Left ventricle myocardium inferior (tissue), 1 donor: ENCODE data around the gene TBATA. TPM values are rescaled to one million over a fixed set of nuclear protein-coding genes. Genes with fewer than 3 reads are reported as not detected.

Experiments used
- DNase-seq: peaks from one replicate; pipeline ENCODE4 v3.0.0-alpha.2; 2020
- H3K27ac ChIP-seq: fragments of 200-600 bp; replicated peaks from 2 replicates; pipeline ENCODE4 v1.8.0; 2021
- H3K27me3 ChIP-seq: fragments of 200-600 bp; 2 replicates; pipeline ENCODE4 v1.8.0; 2021; ENCODE audit warnings: low read depth
- H3K36me3 ChIP-seq: fragments of 200-600 bp; 2 replicates; pipeline ENCODE4 v1.8.0; 2021
- H3K4me1 ChIP-seq: fragments of 200-600 bp; 2 replicates; pipeline ENCODE4 v1.8.0; 2021
- H3K4me3 ChIP-seq: fragments of 200-600 bp; 2 replicates; pipeline ENCODE4 v1.8.0; 2021; ENCODE audit warnings: mild to moderate bottlenecking, moderate library complexity
- H3K9me3 ChIP-seq: fragments of 200-600 bp; replicated peaks from 2 replicates; pipeline ENCODE4 v1.8.0; 2021
- intact Hi-C: fragments of 100-400 bp; cut with micrococcal nuclease; formaldehyde crosslinking; loops from one replicate; pipeline ENCODE4 v1.11.0; 2022
- total RNA-seq: library from RNA; stranded (reverse); fragmentation: NEBNext Ultra II Directional; extraction: Animal tissue kit (Norgen Biotek cat#: 25700); gene quantifications from one replicate; pipeline ENCODE4 v1.2.1, GENCODE V29; 2021
- TF ChIP-seq, protein P1 (sequence below): fragments of 200-600 bp; IDR thresholded peaks from 2 replicates; pipeline ENCODE4 v1.8.0; 2021; ENCODE audit warnings: antibody characterized with exemption, mild to moderate bottlenecking, borderline replicate concordance
- donor health status: DM: no; HTN: yes; CAD: no; lungs with severe emphysema.

The TBATA gene
- total RNA-seq, 1 donor from 2014 or later, result not detected

DNA sequence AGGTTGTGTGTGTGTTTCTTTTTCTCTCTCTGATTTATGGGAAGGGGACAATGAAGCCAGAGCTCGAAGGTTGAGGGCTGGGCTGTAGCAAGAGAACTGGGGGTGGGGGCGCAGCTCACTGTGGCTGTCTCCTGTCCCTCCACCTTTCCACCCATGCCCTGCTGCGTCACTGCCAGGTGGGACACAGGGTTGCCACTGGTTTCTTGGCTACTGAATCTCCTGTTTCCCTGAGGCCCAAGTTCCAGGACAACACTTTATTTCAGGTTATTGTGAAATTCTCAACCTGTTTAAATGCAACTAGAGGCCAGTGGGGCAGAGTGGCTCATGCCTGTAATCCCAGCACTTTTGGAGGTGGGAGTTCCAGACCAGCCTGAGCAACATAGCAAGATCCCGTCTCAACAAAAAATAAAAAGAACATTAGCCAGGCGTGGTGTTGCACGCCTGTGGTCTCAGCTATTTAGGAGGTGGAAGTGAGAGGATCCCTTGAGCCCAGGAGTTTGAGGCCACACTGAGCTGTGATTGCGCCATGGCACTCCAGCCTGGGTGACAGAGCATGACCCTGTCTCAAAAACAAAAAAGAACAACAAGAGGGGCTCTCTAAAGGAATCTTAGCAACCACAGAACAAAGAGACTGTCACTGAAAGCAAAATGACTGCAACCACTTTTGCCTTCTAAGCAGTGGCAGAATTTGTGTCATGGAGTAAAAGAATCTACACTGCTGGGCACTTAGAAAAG, 22.6 kb downstream of the TBATA start:
- intact Hi-C loops, result no loop called here

DNA sequence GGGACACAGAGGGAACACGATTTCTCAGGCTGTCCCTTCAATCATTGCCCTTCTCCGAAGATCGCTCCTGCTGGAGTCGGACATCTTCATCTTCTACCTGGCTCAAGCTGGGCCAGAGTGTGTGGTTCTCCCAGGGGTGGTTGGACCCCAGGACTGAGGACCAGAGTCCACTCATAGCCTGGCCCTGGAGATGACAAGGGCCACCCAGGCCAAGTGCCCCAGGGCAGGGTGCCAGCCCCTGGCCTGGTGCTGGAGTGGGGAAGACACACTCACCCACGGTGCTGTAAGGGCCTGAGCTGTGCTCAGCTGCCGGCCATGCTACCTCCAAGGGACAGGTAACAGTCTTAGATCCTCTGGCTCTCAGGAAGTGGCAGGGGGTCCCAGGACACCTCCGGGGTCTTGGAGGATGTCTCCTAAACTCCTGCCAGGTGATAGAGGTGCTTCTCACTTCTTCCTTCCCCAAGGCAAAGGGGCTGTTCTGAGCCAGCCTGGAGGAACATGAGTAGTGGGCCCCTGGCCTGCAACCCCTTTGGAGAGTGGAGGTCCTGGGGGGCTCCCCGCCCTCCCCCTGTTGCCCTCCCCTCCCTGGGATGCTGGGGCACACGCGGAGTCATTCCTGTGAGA, 23.3 kb downstream of the TBATA start:
- H3K27me3 ChIP-seq, result no peaks in the 10 kb centered on the region
- H3K9me3 ChIP-seq, result peaks cover 4% of the 10 kb centered on the region
- TF ChIP-seq, protein P1, sequence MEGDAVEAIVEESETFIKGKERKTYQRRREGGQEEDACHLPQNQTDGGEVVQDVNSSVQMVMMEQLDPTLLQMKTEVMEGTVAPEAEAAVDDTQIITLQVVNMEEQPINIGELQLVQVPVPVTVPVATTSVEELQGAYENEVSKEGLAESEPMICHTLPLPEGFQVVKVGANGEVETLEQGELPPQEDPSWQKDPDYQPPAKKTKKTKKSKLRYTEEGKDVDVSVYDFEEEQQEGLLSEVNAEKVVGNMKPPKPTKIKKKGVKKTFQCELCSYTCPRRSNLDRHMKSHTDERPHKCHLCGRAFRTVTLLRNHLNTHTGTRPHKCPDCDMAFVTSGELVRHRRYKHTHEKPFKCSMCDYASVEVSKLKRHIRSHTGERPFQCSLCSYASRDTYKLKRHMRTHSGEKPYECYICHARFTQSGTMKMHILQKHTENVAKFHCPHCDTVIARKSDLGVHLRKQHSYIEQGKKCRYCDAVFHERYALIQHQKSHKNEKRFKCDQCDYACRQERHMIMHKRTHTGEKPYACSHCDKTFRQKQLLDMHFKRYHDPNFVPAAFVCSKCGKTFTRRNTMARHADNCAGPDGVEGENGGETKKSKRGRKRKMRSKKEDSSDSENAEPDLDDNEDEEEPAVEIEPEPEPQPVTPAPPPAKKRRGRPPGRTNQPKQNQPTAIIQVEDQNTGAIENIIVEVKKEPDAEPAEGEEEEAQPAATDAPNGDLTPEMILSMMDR, result no peak
- no peak overlapping the region for H3K27ac ChIP-seq
- no peak overlapping the region for H3K4me3 ChIP-seq
- H3K4me1 ChIP-seq, result peaks cover 8% of the 10 kb centered on the region
- H3K36me3 ChIP-seq, result no peaks in the 10 kb centered on the region
- DNase-seq, result no peak
- intact Hi-C loops, result no loop called here

More for the DNA sequence above, 22.6 kb downstream of the TBATA start:
- no peak overlapping the region for H3K27ac ChIP-seq
- TF ChIP-seq, protein P1, result no peak
- no peaks in the 10 kb centered on the region for H3K27me3 ChIP-seq
- no peaks in the 10 kb centered on the region for H3K36me3 ChIP-seq
- H3K9me3 ChIP-seq, result peaks cover 4% of the 10 kb centered on the region
- DNase-seq, result no peak
- peaks cover 8% of the 10 kb centered on the region for H3K4me1 ChIP-seq
- H3K4me3 ChIP-seq, result no peak overlapping the region

DNA sequence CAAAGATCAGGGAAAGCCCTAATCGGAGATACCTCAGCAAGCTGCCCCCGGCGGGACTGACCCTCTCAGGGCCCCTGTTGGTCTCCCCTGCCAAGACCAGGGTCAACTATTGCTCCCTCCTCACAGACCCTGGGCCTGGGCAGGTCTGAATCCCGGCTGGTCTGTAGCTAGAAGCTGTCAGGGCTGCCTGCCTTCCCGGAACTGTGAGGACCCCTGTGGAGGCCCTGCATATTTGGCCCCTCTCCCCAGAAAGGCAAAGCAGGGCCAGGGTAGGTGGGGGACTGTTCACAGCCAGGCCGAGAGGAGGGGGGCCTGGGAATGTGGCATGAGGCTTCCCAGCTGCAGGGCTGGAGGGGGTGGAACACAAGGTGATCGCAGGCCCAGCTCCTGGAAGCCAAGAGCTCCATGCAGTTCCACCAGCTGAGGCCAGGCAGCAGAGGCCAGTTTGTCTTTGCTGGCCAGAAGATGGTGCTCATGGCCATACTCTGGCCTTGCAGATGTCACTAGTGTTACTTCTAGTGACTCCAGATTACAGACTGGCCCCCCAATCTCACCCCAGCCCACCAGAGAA, 24.1 kb downstream of the TBATA start:
- Histone ChIP-seq H3K9me3 (peaks cover 2% of the 10 kb centered on the region), H3K36me3 (no peaks in the 10 kb centered on the region), H3K27me3 (no peaks in the 10 kb centered on the region), H3K4me3 (no peak overlapping the region), H3K4me1 (peaks cover 8% of the 10 kb centered on the region), H3K27ac (no peak overlapping the region)
- no peak for DNase-seq
- intact Hi-C loops, result no loop called here
- TF ChIP-seq, protein P1, result peak; percentile 40

DNA sequence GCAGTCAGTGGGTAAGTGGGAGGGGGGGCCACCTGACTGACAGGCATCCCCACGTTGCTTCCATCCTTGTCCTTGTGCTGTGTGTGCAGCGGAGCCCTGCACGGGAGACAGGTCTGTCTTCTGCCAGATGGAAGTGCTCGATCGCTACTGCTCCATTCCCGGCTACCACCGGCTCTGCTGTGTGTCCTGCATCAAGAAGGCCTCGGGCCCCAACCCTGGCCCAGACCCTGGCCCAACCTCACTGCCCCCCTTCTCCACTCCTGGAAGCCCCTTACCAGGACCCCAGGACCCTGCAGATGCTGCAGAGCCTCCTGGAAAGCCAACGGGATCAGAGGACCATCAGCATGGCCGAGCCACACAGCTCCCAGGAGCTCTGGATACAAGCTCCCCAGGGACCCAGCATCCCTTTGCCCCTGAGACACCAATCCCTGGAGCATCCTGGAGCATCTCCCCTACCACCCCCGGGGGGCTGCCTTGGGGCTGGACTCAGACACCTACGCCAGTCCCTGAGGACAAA, 24.8 kb downstream of the TBATA start:
- H3K27ac ChIP-seq, result no peak overlapping the region
- no peaks in the 10 kb centered on the region for H3K27me3 ChIP-seq
- no peaks in the 10 kb centered on the region for H3K36me3 ChIP-seq
- DNase-seq, result no peak
- intact Hi-C loops, result no loop called here
- H3K4me3 ChIP-seq, result no peak overlapping the region
- no peaks in the 10 kb centered on the region for H3K9me3 ChIP-seq
- TF ChIP-seq, protein P1, result no peak
- H3K4me1 ChIP-seq, result peaks cover 8% of the 10 kb centered on the region

DNA sequence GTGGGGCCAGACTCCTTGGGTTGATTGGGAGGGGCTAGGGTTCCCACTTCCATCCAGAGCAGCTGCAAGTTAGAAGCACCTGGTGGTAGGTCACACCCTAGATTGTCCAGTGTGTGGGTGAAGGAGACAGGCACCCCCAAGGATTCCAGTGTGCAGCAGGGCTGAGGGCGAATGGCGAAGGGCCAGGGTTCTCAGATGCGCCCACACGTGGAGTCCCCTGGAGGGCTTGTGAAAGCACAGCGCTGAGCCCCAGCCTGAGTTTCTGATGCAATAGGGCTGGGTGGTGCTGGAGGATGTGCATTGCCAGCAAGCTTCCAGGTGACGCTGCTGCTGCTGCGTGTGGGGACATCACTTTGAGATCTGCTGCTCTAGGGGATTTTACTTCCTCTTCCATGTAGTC, 25.4 kb downstream of the TBATA start:
- H3K4me3 ChIP-seq, result no peak overlapping the region
- no peak overlapping the region for H3K27ac ChIP-seq
- H3K36me3 ChIP-seq, result no peaks in the 10 kb centered on the region
- TF ChIP-seq, protein P1, result no peak
- intact Hi-C loops, result loop anchor here (2.0 to 10.0 kb wide), 2 partner anchors 207 to 295 kb away; no protein-coding TSS in a partner anchor
- no peaks in the 10 kb centered on the region for H3K27me3 ChIP-seq
- no peaks in the 10 kb centered on the region for H3K9me3 ChIP-seq
- peaks cover 14% of the 10 kb centered on the region for H3K4me1 ChIP-seq
- no peak for DNase-seq
